HCT116 (cell line): ENCODE measurements around the gene CERS4.

Experiments
- CEBPB ChIP-seq: IDR thresholded peaks from 2 replicates; pipeline ENCODE4 v1.6.1; 2012; ENCODE audit warnings: low read depth
- EGR1 ChIP-seq: IDR thresholded peaks from 2 replicates; pipeline ENCODE4 v1.6.1; 2012; ENCODE audit warnings: low read depth
- ELF1 ChIP-seq: IDR thresholded peaks from 2 replicates; pipeline ENCODE4 v1.6.1; 2012; ENCODE audit warnings: low read depth, borderline replicate concordance
- EZH2 ChIP-seq: fragments of 200-600 bp; sonication (generic); IDR thresholded peaks from 2 replicates; pipeline ENCODE4 v1.6.1; 2017; ENCODE audit warnings: antibody characterized with exemption, mixed run types
- POLR2A ChIP-seq: IDR thresholded peaks from 2 replicates; pipeline ENCODE4 v1.7.0; 2011; ENCODE audit warnings: borderline replicate concordance; ENCODE audit not compliant: insufficient read depth, insufficient read length; ENCODE audit errors: extremely low read depth
- YY1 ChIP-seq: IDR thresholded peaks from 2 replicates; pipeline ENCODE4 v1.6.1; 2011; ENCODE audit warnings: low read length, low read depth, moderate library complexity, mild to moderate bottlenecking; ENCODE audit not compliant: insufficient replicate concordance; ENCODE audit errors: extremely low read depth
- TF ChIP-seq, protein P1 (sequence below), 3 experiments: fragments of 200-600 bp in 1 of 3; sonication (generic) in 1 of 3; IDR thresholded peaks in 2 of 3; conservative IDR thresholded peaks in 1 of 3; 2 replicates each; pipeline ENCODE4 v1.5.1; 2012 to 2017; ENCODE audit warnings: low read depth in 2 of 3, low read length in 2 of 3, antibody characterized with exemption in 1 of 3, borderline replicate concordance in 1 of 3, control low read depth in 1 of 3, mild to moderate bottlenecking in 1 of 3, mixed read lengths in 1 of 3, mixed run types in 1 of 3, moderate library complexity in 1 of 3; ENCODE audit not compliant: insufficient read depth in 1 of 3
- TF ChIP-seq, protein P2 (sequence below): IDR thresholded peaks from 2 replicates; pipeline ENCODE4 v1.6.1; 2012; ENCODE audit warnings: low read depth

DNA sequence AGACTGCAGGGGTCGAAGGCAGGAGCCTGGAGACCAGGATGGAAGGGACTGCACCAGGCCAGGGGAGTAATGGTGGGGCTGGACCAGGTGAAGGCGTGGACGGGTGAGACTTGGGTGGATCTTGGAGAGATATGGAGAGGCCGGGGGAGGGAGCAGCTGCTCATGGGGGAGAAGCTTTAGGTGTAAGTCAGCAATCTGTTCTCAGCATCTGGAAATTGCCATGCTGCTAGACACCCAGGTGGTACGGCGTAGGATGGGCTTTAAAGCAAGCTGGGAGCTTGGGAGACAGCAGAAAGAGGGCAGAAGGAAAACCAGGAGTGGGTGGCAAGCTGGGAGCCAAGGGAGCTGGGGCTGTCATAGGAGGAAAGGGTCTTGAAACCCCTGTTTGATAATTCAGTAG lies 3.0 kb downstream of the CERS4 start:
- TF ChIP-seq, protein P1, sequence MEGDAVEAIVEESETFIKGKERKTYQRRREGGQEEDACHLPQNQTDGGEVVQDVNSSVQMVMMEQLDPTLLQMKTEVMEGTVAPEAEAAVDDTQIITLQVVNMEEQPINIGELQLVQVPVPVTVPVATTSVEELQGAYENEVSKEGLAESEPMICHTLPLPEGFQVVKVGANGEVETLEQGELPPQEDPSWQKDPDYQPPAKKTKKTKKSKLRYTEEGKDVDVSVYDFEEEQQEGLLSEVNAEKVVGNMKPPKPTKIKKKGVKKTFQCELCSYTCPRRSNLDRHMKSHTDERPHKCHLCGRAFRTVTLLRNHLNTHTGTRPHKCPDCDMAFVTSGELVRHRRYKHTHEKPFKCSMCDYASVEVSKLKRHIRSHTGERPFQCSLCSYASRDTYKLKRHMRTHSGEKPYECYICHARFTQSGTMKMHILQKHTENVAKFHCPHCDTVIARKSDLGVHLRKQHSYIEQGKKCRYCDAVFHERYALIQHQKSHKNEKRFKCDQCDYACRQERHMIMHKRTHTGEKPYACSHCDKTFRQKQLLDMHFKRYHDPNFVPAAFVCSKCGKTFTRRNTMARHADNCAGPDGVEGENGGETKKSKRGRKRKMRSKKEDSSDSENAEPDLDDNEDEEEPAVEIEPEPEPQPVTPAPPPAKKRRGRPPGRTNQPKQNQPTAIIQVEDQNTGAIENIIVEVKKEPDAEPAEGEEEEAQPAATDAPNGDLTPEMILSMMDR (IDR thresholded peaks at IDR 0.05 in 2 of 3, conservative IDR thresholded peaks at IDR 0.05 in 1 of 3; ENCODE audit: borderline replicate concordance in 1 of 3, insufficient read depth in 1 of 3, low read depth in 2 of 3, low read length in 2 of 3) = no peak
- TF ChIP-seq, protein P2, sequence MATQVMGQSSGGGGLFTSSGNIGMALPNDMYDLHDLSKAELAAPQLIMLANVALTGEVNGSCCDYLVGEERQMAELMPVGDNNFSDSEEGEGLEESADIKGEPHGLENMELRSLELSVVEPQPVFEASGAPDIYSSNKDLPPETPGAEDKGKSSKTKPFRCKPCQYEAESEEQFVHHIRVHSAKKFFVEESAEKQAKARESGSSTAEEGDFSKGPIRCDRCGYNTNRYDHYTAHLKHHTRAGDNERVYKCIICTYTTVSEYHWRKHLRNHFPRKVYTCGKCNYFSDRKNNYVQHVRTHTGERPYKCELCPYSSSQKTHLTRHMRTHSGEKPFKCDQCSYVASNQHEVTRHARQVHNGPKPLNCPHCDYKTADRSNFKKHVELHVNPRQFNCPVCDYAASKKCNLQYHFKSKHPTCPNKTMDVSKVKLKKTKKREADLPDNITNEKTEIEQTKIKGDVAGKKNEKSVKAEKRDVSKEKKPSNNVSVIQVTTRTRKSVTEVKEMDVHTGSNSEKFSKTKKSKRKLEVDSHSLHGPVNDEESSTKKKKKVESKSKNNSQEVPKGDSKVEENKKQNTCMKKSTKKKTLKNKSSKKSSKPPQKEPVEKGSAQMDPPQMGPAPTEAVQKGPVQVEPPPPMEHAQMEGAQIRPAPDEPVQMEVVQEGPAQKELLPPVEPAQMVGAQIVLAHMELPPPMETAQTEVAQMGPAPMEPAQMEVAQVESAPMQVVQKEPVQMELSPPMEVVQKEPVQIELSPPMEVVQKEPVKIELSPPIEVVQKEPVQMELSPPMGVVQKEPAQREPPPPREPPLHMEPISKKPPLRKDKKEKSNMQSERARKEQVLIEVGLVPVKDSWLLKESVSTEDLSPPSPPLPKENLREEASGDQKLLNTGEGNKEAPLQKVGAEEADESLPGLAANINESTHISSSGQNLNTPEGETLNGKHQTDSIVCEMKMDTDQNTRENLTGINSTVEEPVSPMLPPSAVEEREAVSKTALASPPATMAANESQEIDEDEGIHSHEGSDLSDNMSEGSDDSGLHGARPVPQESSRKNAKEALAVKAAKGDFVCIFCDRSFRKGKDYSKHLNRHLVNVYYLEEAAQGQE = no peak
- TF ChIP-seq EGR1 (no peak), YY1 (no peak), EZH2 (no peak), POLR2A (no peak), ELF1 (no peak), CEBPB (no peak)
